Keratinocyte (primary cell): Measurements from ENCODE around the gene TOMM22.

Experiments used
- EZH2 ChIP-seq: IDR thresholded peaks from one replicate; pipeline ENCODE4 v1.6.1; 2012; ENCODE audit warnings: inconsistent platforms, mild to moderate bottlenecking, low read length, moderate library complexity
- TF ChIP-seq, protein P1 (sequence below), 3 experiments: IDR thresholded peaks in 1 of 3; conservative IDR thresholded peaks in 1 of 3; optimal IDR thresholded peaks in 1 of 3; 2 replicates in 2 of 3; 3 replicates in 1 of 3; pipeline versions ENCODE3 to v1.5.1; 2011; ENCODE audit warnings: low read length in 3 of 3, mild to moderate bottlenecking in 3 of 3, moderate library complexity in 2 of 3, control low read depth in 1 of 3, inconsistent platforms in 1 of 3; ENCODE audit not compliant: insufficient read depth in 2 of 3; ENCODE audit errors: extremely low read depth in 1 of 3

DNA sequence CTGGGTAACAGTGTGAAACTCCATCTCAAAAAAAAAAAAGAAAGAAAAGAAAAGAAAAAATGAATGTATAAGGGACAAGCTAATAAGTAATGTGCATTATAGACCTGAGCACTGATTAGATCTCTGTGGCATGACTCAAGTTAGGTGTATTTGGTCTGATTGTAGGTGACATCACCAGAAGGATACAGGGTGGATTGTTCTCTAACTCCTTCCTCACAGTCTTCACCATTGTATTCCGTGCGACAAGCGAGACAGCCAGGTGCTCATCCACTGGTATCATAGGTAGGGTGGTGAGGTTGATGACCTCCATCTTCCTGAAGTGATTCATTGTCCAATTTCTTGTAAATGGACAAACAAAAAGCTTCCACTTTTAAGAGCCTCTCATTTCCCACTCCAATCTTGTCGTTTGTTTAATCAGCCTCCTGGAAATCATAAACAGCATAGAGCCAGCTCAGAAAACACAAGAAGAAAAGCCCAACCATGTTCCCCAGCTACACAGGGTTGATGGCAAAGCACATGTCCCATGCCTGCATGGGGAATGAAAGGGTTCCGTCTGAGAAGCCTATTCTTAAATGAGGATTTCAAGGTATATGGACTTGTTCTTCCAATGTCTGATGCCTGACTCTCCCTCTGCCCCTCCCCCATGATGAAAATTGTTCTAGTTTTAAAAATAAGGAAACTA lies 31.8 kb upstream of the TOMM22 start:
- TF ChIP-seq, protein P1, sequence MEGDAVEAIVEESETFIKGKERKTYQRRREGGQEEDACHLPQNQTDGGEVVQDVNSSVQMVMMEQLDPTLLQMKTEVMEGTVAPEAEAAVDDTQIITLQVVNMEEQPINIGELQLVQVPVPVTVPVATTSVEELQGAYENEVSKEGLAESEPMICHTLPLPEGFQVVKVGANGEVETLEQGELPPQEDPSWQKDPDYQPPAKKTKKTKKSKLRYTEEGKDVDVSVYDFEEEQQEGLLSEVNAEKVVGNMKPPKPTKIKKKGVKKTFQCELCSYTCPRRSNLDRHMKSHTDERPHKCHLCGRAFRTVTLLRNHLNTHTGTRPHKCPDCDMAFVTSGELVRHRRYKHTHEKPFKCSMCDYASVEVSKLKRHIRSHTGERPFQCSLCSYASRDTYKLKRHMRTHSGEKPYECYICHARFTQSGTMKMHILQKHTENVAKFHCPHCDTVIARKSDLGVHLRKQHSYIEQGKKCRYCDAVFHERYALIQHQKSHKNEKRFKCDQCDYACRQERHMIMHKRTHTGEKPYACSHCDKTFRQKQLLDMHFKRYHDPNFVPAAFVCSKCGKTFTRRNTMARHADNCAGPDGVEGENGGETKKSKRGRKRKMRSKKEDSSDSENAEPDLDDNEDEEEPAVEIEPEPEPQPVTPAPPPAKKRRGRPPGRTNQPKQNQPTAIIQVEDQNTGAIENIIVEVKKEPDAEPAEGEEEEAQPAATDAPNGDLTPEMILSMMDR (optimal IDR thresholded peaks at IDR 0.05 in 1 of 3, IDR thresholded peaks at IDR 0.05 in 1 of 3, conservative IDR thresholded peaks at IDR 0.05 in 1 of 3; ENCODE audit: extremely low read depth in 1 of 3, insufficient read depth in 2 of 3, low read length in 3 of 3), result no peak
- no peak for TF ChIP-seq EZH2
